Keratinocyte (primary cell): ENCODE measurements around the gene MNX1.
A peak's percentile ranks its signal among the peaks of the same experiment; 100 is the strongest.

Experiments
- CTCF ChIP-seq, 3 experiments: IDR thresholded peaks in 1 of 3; conservative IDR thresholded peaks in 1 of 3; optimal IDR thresholded peaks in 1 of 3; 2 replicates in 2 of 3; 3 replicates in 1 of 3; pipeline versions ENCODE3 to v1.5.1; 2011; ENCODE audit warnings: low read length in 3 of 3, mild to moderate bottlenecking in 3 of 3, moderate library complexity in 2 of 3, control low read depth in 1 of 3, inconsistent platforms in 1 of 3; ENCODE audit not compliant: insufficient read depth in 2 of 3; ENCODE audit errors: extremely low read depth in 1 of 3
- EZH2 ChIP-seq: IDR thresholded peaks from one replicate; pipeline ENCODE4 v1.6.1; 2012; ENCODE audit warnings: inconsistent platforms, mild to moderate bottlenecking, low read length, moderate library complexity

- TF ChIP-seq CTCF (optimal IDR thresholded peaks at IDR 0.05 in 1 of 3, IDR thresholded peaks at IDR 0.05 in 1 of 3, conservative IDR thresholded peaks at IDR 0.05 in 1 of 3; ENCODE audit: extremely low read depth in 1 of 3, insufficient read depth in 2 of 3, low read length in 3 of 3) (no peak), EZH2 (peak; percentile 83)
Measured at GRCh38 chr7:157020514-157021070, 10.1 kb upstream of the MNX1 start.
